ENCODE measurements around the gene BARHL2.

Gene BARHL2

DNA sequence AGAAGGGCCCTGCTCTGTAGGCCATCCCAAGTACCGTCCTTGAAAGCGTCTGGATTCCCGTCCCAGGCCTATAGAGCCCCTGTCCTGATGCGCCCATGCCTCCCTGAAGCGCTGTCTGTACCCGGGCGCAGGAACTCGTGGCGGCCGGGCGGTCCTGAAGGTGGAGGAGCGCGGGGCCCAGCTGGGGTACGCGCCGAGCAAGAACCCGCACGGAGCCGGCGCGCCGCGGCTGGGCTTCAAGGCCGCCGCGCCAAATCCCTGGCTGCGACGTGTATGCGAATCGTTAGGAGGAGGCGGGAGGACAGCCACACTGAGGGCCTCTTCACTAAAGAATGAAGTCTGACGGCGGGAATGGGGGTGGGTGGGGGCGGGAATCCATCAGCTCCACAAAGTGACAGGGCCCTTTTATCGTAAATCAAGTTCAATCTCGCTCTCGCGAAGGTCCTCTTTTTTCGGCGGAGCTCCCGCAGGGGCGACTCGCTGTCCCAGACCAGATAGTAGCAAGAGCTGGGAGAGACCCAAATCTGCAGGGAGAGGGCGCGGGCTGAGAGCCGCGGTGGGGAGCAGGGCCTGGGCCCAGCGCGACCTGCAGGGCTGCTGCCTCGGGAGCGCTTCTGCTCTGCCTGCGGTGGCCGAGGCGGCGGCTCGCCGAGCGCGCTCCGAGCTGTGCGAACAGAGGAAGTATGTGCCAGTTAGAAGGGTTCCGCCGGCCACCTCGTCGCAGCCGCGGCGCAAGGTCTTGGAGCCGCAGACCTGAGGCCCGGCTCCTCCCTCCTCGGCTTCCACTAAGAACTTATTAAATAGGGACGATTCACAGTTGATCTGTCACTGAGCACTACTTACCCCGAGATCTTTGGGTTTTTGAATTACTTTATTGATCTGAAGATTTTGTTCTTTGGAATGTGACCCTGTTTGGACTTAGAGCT, 10.4 kb downstream of the BARHL2 start:
- H3K27ac Mint-ChIP-seq: no peak overlapping the region

DNA sequence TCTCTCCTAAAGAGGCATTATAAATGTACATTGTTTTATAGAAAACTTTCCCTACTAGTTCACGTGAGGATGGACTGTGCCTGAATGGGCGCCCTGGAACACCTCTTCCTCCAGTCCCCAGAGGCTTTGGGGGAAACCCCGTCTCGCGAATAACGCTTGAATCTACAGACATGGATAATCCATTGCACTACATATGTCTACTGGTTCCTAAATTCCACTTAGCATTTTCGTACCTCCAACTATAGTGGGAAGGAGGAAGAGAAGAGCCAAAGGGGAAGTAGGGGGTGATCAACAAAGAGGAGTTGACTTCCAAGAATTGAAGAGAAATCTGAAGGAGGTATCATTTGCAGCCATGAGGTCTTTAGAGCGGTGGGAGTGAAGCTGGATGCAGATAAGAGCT, 11.1 kb downstream of the BARHL2 start:
- Mint-ChIP-seq H3K27me3 (ENCODE audit: low read depth) (peaks cover 97% of the 10 kb centered on the region), H3K4me3 (peak overlapping the region; percentile 31 to 71 (median 59)), H3K27ac (no peak overlapping the region), H3K9me3 (peaks cover 9% of the 10 kb centered on the region), H3K36me3 (ENCODE audit: low read depth) (no peaks in the 10 kb centered on the region), H3K4me1 (peaks cover 10% of the 10 kb centered on the region)
- TF ChIP-seq, protein P1, sequence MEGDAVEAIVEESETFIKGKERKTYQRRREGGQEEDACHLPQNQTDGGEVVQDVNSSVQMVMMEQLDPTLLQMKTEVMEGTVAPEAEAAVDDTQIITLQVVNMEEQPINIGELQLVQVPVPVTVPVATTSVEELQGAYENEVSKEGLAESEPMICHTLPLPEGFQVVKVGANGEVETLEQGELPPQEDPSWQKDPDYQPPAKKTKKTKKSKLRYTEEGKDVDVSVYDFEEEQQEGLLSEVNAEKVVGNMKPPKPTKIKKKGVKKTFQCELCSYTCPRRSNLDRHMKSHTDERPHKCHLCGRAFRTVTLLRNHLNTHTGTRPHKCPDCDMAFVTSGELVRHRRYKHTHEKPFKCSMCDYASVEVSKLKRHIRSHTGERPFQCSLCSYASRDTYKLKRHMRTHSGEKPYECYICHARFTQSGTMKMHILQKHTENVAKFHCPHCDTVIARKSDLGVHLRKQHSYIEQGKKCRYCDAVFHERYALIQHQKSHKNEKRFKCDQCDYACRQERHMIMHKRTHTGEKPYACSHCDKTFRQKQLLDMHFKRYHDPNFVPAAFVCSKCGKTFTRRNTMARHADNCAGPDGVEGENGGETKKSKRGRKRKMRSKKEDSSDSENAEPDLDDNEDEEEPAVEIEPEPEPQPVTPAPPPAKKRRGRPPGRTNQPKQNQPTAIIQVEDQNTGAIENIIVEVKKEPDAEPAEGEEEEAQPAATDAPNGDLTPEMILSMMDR (IDR thresholded peaks at IDR 0.05; ENCODE audit: unreplicated experiment in 3 of 3): no peak

More for the DNA sequence above, 10.4 kb downstream of the BARHL2 start:
- peaks cover 10% of the 10 kb centered on the region for H3K4me1 Mint-ChIP-seq
- peak overlapping the region; percentile 71 to 80 (median 71) for H3K4me3 Mint-ChIP-seq
- peaks cover 97% of the 10 kb centered on the region for H3K27me3 Mint-ChIP-seq (ENCODE audit: low read depth)
- no peaks in the 10 kb centered on the region for H3K36me3 Mint-ChIP-seq (ENCODE audit: low read depth)
- peaks cover 9% of the 10 kb centered on the region for H3K9me3 Mint-ChIP-seq
- TF ChIP-seq, protein P1 (IDR thresholded peaks at IDR 0.05; ENCODE audit: unreplicated experiment in 3 of 3): no peak

DNA sequence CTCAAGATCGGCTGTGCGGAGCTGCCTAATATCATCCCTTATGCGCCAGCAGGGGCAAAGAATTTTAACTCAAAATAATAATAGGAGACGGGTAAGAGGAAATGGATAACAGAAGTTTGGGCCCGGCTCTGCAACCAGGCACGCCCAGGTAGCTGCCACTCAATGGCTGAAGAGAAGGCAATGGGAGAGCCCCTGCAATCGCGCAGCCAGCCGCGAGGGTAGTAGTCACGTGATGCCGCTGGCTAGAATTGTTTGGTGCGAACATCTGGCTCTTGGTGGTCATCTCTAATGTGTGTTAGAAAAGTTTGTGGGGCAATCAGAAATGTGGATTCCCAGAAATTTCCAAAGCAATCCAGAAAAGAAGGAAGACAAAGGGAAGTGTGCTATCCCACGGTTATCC, 12.3 kb downstream of the BARHL2 start:
- H3K4me3 Mint-ChIP-seq: peak overlapping the region in 1 of 3 experiments; percentile 17
- H3K27ac Mint-ChIP-seq: no peak overlapping the region
- H3K4me1 Mint-ChIP-seq: peaks cover 10% of the 10 kb centered on the region

DNA sequence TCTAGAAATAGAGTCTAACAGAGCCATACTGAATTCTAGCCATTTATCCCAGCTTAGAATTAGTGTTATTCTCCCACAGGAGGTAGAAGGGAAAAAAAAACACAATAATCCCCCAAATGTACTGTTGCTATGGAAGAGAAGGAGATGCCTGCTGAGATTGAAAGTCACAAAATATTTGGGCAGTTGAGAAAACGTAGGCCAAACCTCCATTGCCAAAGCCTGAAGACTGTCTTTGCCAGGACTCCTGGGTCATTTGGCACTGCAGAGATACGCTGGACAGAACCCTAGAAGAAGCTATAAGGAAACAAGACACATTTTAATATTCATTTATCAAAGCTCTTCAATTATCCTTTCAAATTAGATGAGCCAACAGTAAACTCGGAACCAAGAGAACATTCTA, 22.3 kb downstream of the BARHL2 start:
- Mint-ChIP-seq H3K4me1 (no peaks in the 10 kb centered on the region), H3K27ac (no peak overlapping the region), H3K27me3 (ENCODE audit: low read depth) (peaks cover 69% of the 10 kb centered on the region), H3K9me3 (no peaks in the 10 kb centered on the region), H3K4me3 (no peak overlapping the region), H3K36me3 (ENCODE audit: low read depth) (no peaks in the 10 kb centered on the region)
- TF ChIP-seq, protein P1 (IDR thresholded peaks at IDR 0.05; ENCODE audit: unreplicated experiment in 3 of 3): no peak

More for the DNA sequence above, 12.3 kb downstream of the BARHL2 start:
- TF ChIP-seq, protein P1 (IDR thresholded peaks at IDR 0.05; ENCODE audit: unreplicated experiment in 3 of 3): no peak
- Mint-ChIP-seq H3K27me3 (ENCODE audit: low read depth) (peaks cover 97% of the 10 kb centered on the region), H3K36me3 (ENCODE audit: low read depth) (no peaks in the 10 kb centered on the region), H3K9me3 (peaks cover 9% of the 10 kb centered on the region)

DNA sequence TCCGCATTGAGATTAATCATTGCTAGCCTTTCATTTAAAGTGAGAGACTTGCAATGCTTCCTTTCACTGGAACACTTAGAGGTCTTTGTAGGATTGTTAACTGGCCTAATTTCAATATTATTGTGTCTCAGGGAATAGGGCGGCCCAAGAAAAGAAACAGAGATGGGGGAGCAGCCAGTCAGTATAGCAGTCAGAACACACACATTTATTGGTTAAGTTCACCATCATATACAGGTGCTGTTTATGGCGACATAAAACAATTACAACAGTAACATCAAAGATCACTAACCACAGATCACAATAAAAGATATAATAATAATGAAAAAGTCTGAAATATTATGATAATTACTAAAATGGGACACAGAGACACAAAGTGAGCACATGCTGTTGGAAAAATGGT, 29.4 kb downstream of the BARHL2 start:
- no peak overlapping the region for H3K27ac Mint-ChIP-seq
- peaks cover 22% of the 10 kb centered on the region for H3K27me3 Mint-ChIP-seq (ENCODE audit: low read depth)
- H3K4me1 Mint-ChIP-seq: no peaks in the 10 kb centered on the region
- TF ChIP-seq, protein P1 (IDR thresholded peaks at IDR 0.05; ENCODE audit: unreplicated experiment in 3 of 3): no peak
- no peaks in the 10 kb centered on the region for H3K36me3 Mint-ChIP-seq (ENCODE audit: low read depth)
- no peak overlapping the region for H3K4me3 Mint-ChIP-seq
- H3K9me3 Mint-ChIP-seq: no peaks in the 10 kb centered on the region
